IMR-90 (cell line): ENCODE results near the gene CARD19. TPM values are rescaled to one million over a fixed set of nuclear protein-coding genes. Genes with fewer than 3 reads are reported as not detected.
A peak's percentile ranks its signal among the peaks of the same experiment; 100 is the strongest.

Experiments
- ATAC-seq: fragments of 200-7000 bp; cut with Tn5 transposase; 2 replicates; pipeline ENCODE4 v1.9.1; 2020; ENCODE audit warnings: low read depth, mild to moderate bottlenecking, moderate library complexity
- BruUV-seq: library from RNA; stranded (reverse); fragments of 400-500 nt; replicated peaks from 2 replicates; lab custom pipeline; 2021; lab: Mats Ljungman, UMichigan
- CTCF ChIA-PET: fragments of 300-600 bp; formaldehyde crosslinking; extraction: SDS; loops from one replicate; lab custom pipeline; 2021; ENCODE audit warnings: antibody characterized with exemption; lab: Yijun Ruan, JAX
- POLR2A ChIA-PET: fragments of 300-600 bp; sonication (Branson Sonifier 250); formaldehyde crosslinking; loops from one replicate; lab custom pipeline; 2022; ENCODE audit warnings: antibody characterized with exemption; ENCODE audit not compliant: unreplicated experiment; lab: Charles Lee
- DNase-seq: peaks from one replicate; pipeline ENCODE4 v3.0.0; 2013
- H2AFZ ChIP-seq: replicated peaks from 2 replicates; pipeline ENCODE3; 2013; ENCODE audit warnings: low read length, mild to moderate bottlenecking; ENCODE audit not compliant: poor library complexity
- H2AK5ac ChIP-seq: 2 replicates; pipeline ENCODE4 v1.6.1; 2013; ENCODE audit warnings: low read depth, low read length, inconsistent platforms
- H2AK9ac ChIP-seq: replicated peaks from 2 replicates; pipeline ENCODE3; 2013; ENCODE audit warnings: mild to moderate bottlenecking, low read depth, low read length, moderate library complexity; ENCODE audit not compliant: poor library complexity
- H2BK120ac ChIP-seq: 2 replicates; pipeline ENCODE4 v1.6.1; 2013; ENCODE audit warnings: low read depth, low read length, inconsistent platforms
- H2BK15ac ChIP-seq: 3 replicates; pipeline ENCODE4 v1.6.1; 2013; ENCODE audit warnings: low read depth, low read length, inconsistent platforms
- H2BK20ac ChIP-seq: 2 replicates; pipeline ENCODE4 v1.6.1; 2013; ENCODE audit warnings: low read depth, mild to moderate bottlenecking, inconsistent platforms, low read length, moderate library complexity
- H2BK5ac ChIP-seq: 2 replicates; pipeline ENCODE4 v1.6.1; 2013; ENCODE audit warnings: mild to moderate bottlenecking, low read depth, low read length, inconsistent platforms; ENCODE audit not compliant: poor library complexity, severe bottlenecking
- H3K14ac ChIP-seq: replicated peaks from 2 replicates; pipeline ENCODE4 v1.6.1; 2013; ENCODE audit warnings: low read depth, low read length, inconsistent platforms
- H3K18ac ChIP-seq: 2 replicates; pipeline ENCODE4 v1.6.1; 2013; ENCODE audit warnings: low read depth, low read length, control low read depth
- H3K23ac ChIP-seq: 2 replicates; pipeline ENCODE4 v1.6.1; 2013; ENCODE audit warnings: low read depth, low read length, inconsistent platforms
- H3K27ac ChIP-seq: 2 replicates; pipeline ENCODE4 v1.5.1; 2013; ENCODE audit warnings: mild to moderate bottlenecking, control low read depth, low read length; ENCODE audit not compliant: insufficient read depth
- H3K27me3 ChIP-seq: 2 replicates; pipeline ENCODE4 v1.6.1; 2013; ENCODE audit warnings: low read length; ENCODE audit not compliant: control insufficient read depth, insufficient read depth
- H3K36me3 ChIP-seq: 2 replicates; pipeline ENCODE4 v1.6.1; 2013; ENCODE audit warnings: low read length, mixed read lengths; ENCODE audit not compliant: control insufficient read depth, insufficient read depth
- H3K4ac ChIP-seq: 2 replicates; pipeline ENCODE4 v1.6.1; 2013; ENCODE audit warnings: low read depth, low read length, inconsistent platforms
- H3K4me1 ChIP-seq: 2 replicates; pipeline ENCODE4 v1.6.1; 2013; ENCODE audit warnings: low read length, mixed read lengths; ENCODE audit not compliant: control insufficient read depth, insufficient read depth
- H3K4me2 ChIP-seq: 2 replicates; pipeline ENCODE4 v1.6.1; 2013; ENCODE audit warnings: low read depth, mild to moderate bottlenecking, control low read depth, low read length, moderate library complexity
- H3K4me3 ChIP-seq: 2 replicates; pipeline ENCODE4 v1.5.1; 2013; ENCODE audit warnings: low read depth, mild to moderate bottlenecking, control low read depth, low read length, moderate library complexity; ENCODE audit not compliant: insufficient read depth
- H3K56ac ChIP-seq: 2 replicates; pipeline ENCODE4 v1.6.1; 2013; ENCODE audit warnings: low read length, inconsistent platforms; ENCODE audit not compliant: insufficient read depth; ENCODE audit errors: extremely low read depth
- H3K79me1 ChIP-seq, 2 experiments: 2 replicates each; pipeline ENCODE4 v1.6.1; 2013; ENCODE audit warnings: low read length in 2 of 2, inconsistent platforms in 1 of 2, low read depth in 1 of 2
- H3K9ac ChIP-seq: 2 replicates; pipeline ENCODE4 v1.6.1; 2013; ENCODE audit warnings: low read depth, low read length, control low read depth
- H3K9me1 ChIP-seq: 2 replicates; pipeline ENCODE4 v1.6.1; 2013; ENCODE audit warnings: low read length, inconsistent platforms; ENCODE audit not compliant: insufficient read depth
- H3K9me3 ChIP-seq: 2 replicates; pipeline ENCODE4 v1.6.1; 2013; ENCODE audit warnings: low read length; ENCODE audit not compliant: control insufficient read depth, insufficient read depth
- H4K20me1 ChIP-seq: 2 replicates; pipeline ENCODE4 v1.6.1; 2013; ENCODE audit warnings: low read length, inconsistent platforms; ENCODE audit not compliant: insufficient read depth
- H4K5ac ChIP-seq: 2 replicates; pipeline ENCODE4 v1.6.1; 2013; ENCODE audit warnings: mild to moderate bottlenecking, low read depth, low read length, control low read depth
- H4K8ac ChIP-seq, 2 experiments: 2 replicates each; pipeline ENCODE4 v1.6.1; 2013; ENCODE audit warnings: low read depth in 2 of 2, low read length in 2 of 2, control low read depth in 1 of 2, inconsistent platforms in 1 of 2
- H4K91ac ChIP-seq: 2 replicates; pipeline ENCODE4 v1.6.1; 2013; ENCODE audit warnings: low read depth, low read length, inconsistent platforms; ENCODE audit not compliant: insufficient read depth
- BHLHE40 ChIP-seq: fragments of 150-350 bp; IDR thresholded peaks from 2 replicates; pipeline ENCODE4 v1.6.1; 2016; ENCODE audit warnings: mild to moderate bottlenecking, low read depth, low read length
- ELK1 ChIP-seq: fragments of 150-350 bp; IDR thresholded peaks from 2 replicates; pipeline ENCODE4 v1.6.1; 2016; ENCODE audit warnings: low read depth, mild to moderate bottlenecking, low read length, moderate library complexity, borderline replicate concordance
- MAFK ChIP-seq: IDR thresholded peaks from 2 replicates; pipeline ENCODE4 v1.6.1; 2012; ENCODE audit warnings: low read depth, low read length, improper control_type of control experiment
- MAZ ChIP-seq: IDR thresholded peaks from 2 replicates; pipeline ENCODE4 v1.6.1; 2012; ENCODE audit warnings: low read depth, mild to moderate bottlenecking, low read length, improper control_type of control experiment, moderate library complexity, borderline replicate concordance
- NFE2L2 ChIP-seq: fragments of 150-350 bp; IDR thresholded peaks from 2 replicates; pipeline ENCODE4 v1.6.1; 2016; ENCODE audit warnings: low read depth, mild to moderate bottlenecking, low read length
- POLR2A ChIP-seq: IDR thresholded peaks from 2 replicates; pipeline ENCODE4 v1.6.1; 2012; ENCODE audit warnings: mild to moderate bottlenecking, low read depth, low read length
- RAD21 ChIP-seq: IDR thresholded peaks from 2 replicates; pipeline ENCODE4 v1.6.1; 2012; ENCODE audit warnings: low read length, improper control_type of control experiment
- RFX5 ChIP-seq: IDR thresholded peaks from 2 replicates; pipeline ENCODE4 v1.8.0; 2012; ENCODE audit warnings: low read depth, mild to moderate bottlenecking, low read length, moderate library complexity
- SMC3 ChIP-seq: fragments of 150-350 bp; IDR thresholded peaks from 2 replicates; pipeline ENCODE4 v1.6.1; 2016; ENCODE audit warnings: low read depth, mild to moderate bottlenecking, antibody characterized with exemption, low read length, moderate library complexity
- WGBS, 2 experiments: methylation state at CpG; one replicate each; pipeline versions ENCODE4 v1.1.5 to v1.1.7; 2013; ENCODE audit warnings: missing lambda C conversion rate in 2 of 2; ENCODE audit not compliant: insufficient read length in 1 of 2; ENCODE audit errors: extremely low coverage in 2 of 2; 5-methylcytosine and 5-hydroxymethylcytosine counted together
- dilution Hi-C: fragments of 300-500 bp; cut with HindIII; formaldehyde crosslinking; loops from one replicate; pipeline ENCODE4 v1.14.3; 2018; ENCODE audit warnings: low sequenced_read_pairs; ENCODE audit not compliant: unreplicated experiment
- in situ Hi-C: fragments of 300-500 bp; cut with MboI; formaldehyde crosslinking; loops from 3 replicates; pipeline ENCODE4 v1.14.3; 2019; ENCODE audit warnings: low sequenced_read_pairs, inconsistent platforms, mixed read lengths
- intact Hi-C: fragments of 100-400 bp; cut with micrococcal nuclease; formaldehyde crosslinking; loops from 2 replicates; pipeline ENCODE4 v1.10.0; 2022
- polyA plus RNA-seq, 3 experiments: library from polyadenylated mRNA; depleted of rRNA; stranded (reverse); fragments of >200 nt; gene quantifications; 2 replicates each; pipeline ENCODE4 v1.2.3, GENCODE V29; 2012; ENCODE audit warnings: low replicate concordance in 1 of 3
- total RNA-seq: library from RNA; depleted of rRNA; stranded (reverse); fragments of >200 nt; gene quantifications from 2 replicates; pipeline ENCODE4 v1.2.3, GENCODE V29; 2012

Gene CARD19
- total and polyA plus RNA-seq, 2 of the 4 experiments (the other 2 are of a cell fraction): 17.4 to 111 TPM

GRCh38 chr9:93133681-93134014 lies 37.6 kb downstream of the CARD19 start:
- H2BK120ac ChIP-seq: peak overlapping the region; percentile 74; the same call in 1 of the 2 replicates
- H3K4me3 ChIP-seq: peak overlapping the region; percentile 82
- H3K9me3 ChIP-seq: 0 out of 2 replicates have a peak, but pooled peaks cover 2% of the 10 kb centered on the region
- H3K27ac ChIP-seq: peak overlapping the region; percentile 84
- 0% methylated on average over 11 of the region's 34 CpGs; no CpG with 5 or more reads in 1 of the 2 experiments for WGBS, 2 experiments
- H3K18ac ChIP-seq: no peak overlapping the region; the same call in 1 of the 2 replicates
- H3K27me3 ChIP-seq: no peaks in the 10 kb centered on the region
- no peak overlapping the region for H4K5ac ChIP-seq
- peaks cover 30% of the 10 kb centered on the region for H3K4me1 ChIP-seq
- in situ Hi-C loops (no loop called here), dilution Hi-C loops (no loop called here), intact Hi-C loops (loop anchor here (10.0 kb wide), 1 partner anchor 321 kb away; the partner anchor contains the start of genes FAM120A and FAM120AOS)
- peak overlapping the region; percentile 56; the same call in 1 of the 2 replicates for H2AK5ac ChIP-seq
- 0 out of 2 replicates have a peak, but pooled peaks cover 5% of the 10 kb centered on the region for H4K20me1 ChIP-seq
- H2BK20ac ChIP-seq: no peak overlapping the region
- peak overlapping the region; percentile 81 for H3K9ac ChIP-seq
- ChIA-PET CTCF (interaction anchor here (0.5 to 0.9 kb wide), 3 partner anchors 25 to 1358 kb away, joined by 3 to 5 read pairs (median 3); no protein-coding TSS in a partner anchor), POLR2A (interaction anchor here (0.6 kb wide), 1 partner anchor 433 kb away, joined by 4 read pairs; no protein-coding TSS in a partner anchor)
- H3K23ac ChIP-seq: no peak overlapping the region
- peaks cover 18 to 42% of the 10 kb centered on the region in 2 experiments for H3K79me1 ChIP-seq
- peak overlapping the region; percentile 55; the same call in 1 of the 2 replicates for H3K14ac ChIP-seq
- H2AK9ac ChIP-seq: peak overlapping the region; percentile 75
- peaks cover 10% of the 10 kb centered on the region; the same call in 1 of the 2 replicates for H3K9me1 ChIP-seq
- H3K4me2 ChIP-seq: peak overlapping the region; percentile 84
- no peaks in the 10 kb centered on the region for H3K36me3 ChIP-seq
- peak; percentile 63 for ATAC-seq
- H2BK5ac ChIP-seq: peak overlapping the region; percentile 67
- peak overlapping the region; percentile 84 for H3K4ac ChIP-seq
- no peak for DNase-seq
- no peak overlapping the region for H2BK15ac ChIP-seq
- H3K56ac ChIP-seq: no peak overlapping the region
- peak overlapping the region; percentile 96 for H2AFZ ChIP-seq
- TF ChIP-seq NFE2L2 (no peak), RFX5 (no peak), POLR2A (peak; percentile 90), MAFK (no peak), BHLHE40 (peak; percentile 56; the same call in 1 of the 2 replicates), RAD21 (no peak), SMC3 (no peak), MAZ (peak; percentile 39), ELK1 (no peak)
- H4K91ac ChIP-seq: peak overlapping the region; percentile 36; the same call in 1 of the 2 replicates
- BruUV-seq: no TSS peak
- H4K8ac ChIP-seq: peak overlapping the region in 1 of 2 experiments; percentile 24; a peak in 1 of 4 replicates
